HS-27A (cell line): ENCODE measurements around the gene CATSPERD.

ENCODE experiments used
- DNase-seq: peaks from one replicate; pipeline ENCODE4 v3.0.0-alpha.2; 2012; ENCODE audit warnings: low read depth, missing footprints

CATSPERD gene

GRCh38 chr19:5804516-5805461 lies 84.4 kb downstream of the CATSPERD start, which contains the start of gene NRTN:
TSS of gene NRTN (plus strand) at chr19:5805067. CDS start at chr19:5824166, 19,099 bp downstream.
- DNase-seq: no peak

- DNase-seq: no peak
Measured at GRCh38 chr19:5805462-5806132, 85.2 kb downstream of the CATSPERD start.

- DNase-seq: no peak
Measured at GRCh38 chr19:5806133-5806489, 85.7 kb downstream of the CATSPERD start.

DNA sequence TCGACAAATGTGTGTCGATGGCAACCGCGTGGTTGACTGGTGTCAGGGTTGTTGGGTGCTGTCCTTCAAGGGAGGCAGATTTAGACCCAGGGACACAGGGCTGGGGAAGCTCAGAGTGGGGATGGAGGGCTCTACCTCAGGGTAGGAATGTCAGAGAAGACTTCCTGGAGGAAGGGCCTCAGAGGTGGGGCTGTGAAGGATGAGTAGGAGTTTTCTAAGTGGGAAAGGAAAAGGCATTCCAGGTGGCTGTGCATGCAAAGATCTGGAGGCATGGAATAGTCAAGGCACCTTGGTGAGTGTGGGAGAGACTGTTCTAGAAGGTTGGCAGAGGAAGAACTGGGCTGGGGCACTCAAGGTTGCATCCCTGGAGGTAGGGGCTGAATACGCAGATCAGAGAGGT lies 86.5 kb downstream of the CATSPERD start:
- DNase-seq: no peak

- no peak for DNase-seq
Measured at GRCh38 chr19:5808120-5808816, 87.8 kb downstream of the CATSPERD start.

GRCh38 chr19:5809053-5809452 lies 88.6 kb downstream of the CATSPERD start:
- no peak for DNase-seq

DNA sequence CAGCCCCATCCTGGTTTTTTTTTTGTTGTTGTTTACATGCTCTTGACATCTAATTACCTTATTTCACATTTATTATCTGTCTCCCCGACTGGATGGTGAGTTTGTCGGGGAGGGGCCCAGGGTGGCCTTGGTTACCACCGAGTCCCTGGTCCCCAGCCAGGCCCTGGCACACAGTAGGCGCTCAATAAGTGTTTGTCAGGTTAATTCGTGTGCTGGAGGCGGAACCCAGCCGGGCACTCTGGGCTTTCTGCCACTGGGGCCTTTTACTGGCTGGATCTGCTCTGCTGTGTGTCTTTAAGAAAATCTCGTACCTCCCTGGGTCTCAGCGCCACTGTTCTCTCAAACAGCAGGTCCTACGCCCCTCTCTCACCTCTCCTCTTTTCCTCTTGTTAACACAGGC lies 89.0 kb downstream of the CATSPERD start:
- no peak for DNase-seq

DNA sequence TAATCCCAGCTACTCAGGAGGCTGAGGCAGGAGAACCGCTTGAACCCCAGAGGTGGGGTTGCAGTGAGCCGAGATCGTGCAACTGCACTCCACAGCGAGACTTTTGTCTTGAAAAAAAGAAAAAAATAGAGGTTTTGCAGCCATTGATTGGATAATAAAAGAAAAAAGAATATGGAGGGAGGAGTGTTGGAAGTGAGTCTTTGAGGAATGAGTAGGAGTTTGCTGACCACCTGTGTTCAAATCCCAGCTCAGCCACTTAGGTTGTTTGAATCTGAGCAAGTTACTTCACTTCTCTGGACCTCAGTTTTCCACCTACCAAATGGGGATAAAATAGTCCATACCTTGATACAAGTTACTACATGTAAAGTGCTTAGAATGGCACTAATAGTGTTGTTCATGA lies 90.7 kb downstream of the CATSPERD start:
- DNase-seq: no peak

DNA sequence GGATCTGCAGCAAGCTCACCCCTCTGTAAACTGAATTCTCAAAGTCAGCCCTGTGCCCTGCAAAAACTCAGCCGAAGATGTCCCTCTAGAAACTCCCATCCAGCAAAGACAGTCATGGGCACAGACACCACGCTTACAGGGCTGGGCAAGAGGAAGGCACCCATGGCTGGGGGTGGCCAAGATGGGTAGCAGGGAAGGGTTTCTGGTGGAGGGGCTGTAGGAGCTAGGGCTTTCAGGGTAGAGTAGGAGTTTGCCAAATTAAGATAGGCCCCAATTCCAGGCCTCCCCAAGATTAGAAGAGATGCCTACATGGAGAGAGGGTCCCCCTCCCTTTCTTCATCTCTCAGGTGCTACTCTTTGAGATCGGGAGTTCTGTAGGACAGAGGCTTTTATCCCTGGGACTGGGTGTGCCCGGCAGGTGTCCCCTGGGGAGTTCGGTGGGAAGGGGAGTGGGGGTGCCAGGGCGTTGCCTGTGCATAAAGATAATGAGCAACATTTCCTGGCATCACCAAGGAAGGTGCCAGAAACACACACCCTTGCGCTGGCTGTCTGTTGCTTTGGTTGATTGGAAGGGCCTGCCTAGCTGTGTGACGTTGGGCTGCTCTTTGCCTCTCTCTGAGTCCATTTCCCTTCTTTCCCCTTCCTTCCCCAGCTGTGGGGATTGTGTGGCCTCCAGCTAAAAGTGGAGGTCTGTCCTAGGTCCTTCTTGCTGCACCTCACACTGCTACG lies 93.8 kb downstream of the CATSPERD start:
- DNase-seq: no peak

DNA sequence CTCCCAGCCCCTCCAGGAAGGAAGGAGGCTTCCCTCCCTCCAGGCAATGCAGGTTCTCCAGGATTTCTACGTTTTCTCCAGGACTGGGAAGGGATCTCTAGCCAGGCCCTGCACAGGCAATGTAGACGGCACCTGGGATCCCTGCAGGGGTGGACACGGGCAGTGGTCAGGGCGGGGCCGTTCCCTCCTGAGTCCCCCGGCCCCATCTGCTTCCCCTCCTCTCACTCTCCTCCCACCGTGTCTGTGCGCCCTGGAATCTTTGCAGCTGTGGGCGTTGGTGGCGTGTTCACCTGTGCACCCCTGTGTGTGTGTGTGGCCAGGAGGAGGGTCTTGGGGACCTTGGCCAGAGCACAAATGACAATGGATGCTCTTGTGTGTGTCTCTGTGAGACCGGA lies 94.4 kb downstream of the CATSPERD start:
- DNase-seq: no peak

GRCh38 chr19:5817218-5817617 lies 96.8 kb downstream of the CATSPERD start:
- DNase-seq: no peak

DNA sequence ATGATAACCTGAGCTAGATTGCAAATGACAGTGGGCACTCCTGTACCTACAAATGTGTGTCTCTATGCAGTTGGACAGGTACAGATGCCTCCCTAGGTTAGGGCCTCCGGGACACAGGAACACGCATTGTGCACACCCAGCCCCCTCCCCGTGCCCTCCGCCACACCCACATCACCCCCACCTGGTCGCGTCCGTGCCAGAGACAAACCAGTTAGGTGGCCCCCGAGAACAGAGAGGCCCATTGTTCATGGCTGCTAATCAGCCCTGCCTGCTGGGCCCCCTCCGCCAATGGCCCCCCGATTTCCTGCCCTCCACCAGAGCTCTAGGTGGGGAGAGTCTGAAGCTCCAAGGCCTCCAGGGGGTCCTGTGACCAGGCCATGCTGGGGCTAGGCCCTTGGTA lies 98.2 kb downstream of the CATSPERD start:
- DNase-seq: no peak

DNA sequence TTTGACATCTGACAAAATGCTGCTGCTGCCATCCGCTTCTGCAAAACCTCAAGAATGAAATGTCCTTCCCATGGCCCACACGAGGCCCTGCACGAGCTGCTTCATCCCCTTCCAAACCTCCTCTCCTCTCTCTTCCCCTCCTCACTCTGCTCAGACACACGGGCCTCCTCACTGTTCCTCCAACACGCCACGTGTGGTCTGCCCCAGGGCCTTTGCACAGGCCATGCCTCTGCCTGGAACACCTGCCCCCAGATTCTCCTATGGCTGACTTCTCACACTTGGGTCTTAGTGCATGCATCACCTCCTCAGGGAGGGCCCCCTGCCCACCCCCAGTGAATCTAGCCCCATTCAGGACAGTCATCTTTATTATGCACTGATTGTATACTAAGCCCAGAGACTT lies 100.3 kb downstream of the CATSPERD start:
- DNase-seq: no peak

DNA sequence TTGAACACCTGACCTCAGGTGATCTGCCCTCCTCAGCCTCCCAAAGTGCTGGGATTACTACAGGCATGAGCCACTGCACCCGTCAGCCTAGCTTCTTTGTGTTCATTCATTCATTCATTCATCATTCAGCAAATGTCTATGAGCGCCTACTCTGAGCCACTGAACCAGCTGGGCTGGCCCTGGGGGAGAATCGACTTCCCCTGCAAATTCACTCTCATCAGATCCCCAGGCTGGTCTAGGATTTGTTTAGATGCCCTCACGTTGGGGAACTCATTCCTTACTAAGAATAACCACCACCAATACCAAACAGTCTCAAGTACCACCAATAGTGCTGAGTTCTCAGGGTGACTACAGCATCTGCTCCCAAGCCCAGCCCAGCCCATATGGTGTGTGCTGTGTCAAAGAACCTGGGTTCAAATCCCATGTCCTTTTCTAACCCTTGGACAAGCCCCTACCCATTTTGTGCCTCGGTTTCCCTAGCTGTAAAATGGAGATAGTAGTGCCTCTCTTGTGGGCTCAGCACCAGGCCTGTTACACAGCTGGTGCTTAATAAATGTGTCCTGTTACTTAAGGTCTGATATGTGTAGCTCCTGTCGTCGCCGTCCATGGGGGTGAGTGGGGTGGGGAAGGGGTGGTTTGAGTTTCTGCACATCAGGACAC lies 101.2 kb downstream of the CATSPERD start:
- no peak for DNase-seq

DNA sequence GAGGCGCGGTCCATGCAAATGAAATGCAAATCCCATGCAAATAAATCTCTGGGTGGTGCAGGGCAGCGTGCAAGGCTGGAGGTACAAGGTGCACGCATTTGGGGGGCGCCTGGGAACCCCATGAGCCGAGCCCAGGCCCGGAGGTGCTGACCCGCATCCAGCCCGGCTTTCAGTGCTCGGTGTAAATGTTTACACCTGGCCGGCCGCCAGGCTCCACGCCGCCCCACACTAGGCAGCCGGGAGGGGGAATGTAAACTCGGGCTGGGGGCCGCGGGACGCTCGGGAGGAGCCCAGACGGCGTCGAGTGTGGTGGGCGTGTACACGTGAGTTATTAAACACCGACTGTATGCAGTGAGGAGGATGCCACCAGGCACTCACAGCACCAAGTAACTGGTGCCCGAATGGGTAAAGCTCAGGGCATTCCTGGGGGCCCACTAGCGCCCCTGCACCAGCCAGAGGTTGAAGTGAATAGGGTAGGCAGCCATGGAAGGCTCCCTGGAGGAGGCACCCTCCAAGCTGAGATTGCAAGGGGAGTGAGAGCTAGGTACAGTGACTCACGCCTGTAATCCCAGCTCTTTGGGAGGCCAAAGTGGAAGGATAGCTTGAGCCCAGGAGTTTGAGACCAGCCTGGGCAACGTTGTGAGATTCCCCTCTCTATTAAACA lies 101.9 kb downstream of the CATSPERD start:
- no peak for DNase-seq

DNA sequence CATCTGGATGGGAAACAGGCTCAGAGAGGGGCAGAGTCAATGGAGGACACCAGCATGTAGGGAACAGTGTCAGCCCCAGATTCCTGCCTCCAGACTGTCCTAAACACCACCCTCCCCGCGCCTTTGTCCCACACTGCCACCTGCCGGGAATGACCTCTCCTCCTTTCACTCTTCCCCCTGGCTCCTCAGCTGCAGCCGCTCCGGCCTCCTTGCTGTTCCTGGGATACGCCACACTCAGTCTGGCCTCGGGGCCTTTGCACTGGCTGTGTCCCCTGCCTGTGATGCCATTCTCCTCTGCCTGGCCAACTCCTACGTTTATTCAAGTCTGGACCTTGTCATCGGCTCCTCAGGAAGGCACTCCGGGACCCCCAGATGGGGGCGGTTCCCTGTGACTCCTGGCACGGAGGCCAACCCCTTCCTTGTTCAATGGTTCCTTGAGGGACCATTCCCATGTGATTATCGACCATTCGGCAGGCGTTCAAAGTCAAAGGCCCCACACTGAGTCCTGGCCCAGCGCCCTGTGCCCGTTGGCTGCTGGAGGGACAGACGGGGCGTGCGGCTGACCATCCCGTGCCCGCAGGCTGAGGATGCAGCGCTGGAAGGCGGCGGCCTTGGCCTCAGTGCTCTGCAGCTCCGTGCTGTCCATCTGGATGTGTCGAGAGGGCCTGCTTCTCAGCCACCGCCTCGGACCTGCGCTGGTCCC lies 103.3 kb downstream of the CATSPERD start:
- no peak for DNase-seq

DNA sequence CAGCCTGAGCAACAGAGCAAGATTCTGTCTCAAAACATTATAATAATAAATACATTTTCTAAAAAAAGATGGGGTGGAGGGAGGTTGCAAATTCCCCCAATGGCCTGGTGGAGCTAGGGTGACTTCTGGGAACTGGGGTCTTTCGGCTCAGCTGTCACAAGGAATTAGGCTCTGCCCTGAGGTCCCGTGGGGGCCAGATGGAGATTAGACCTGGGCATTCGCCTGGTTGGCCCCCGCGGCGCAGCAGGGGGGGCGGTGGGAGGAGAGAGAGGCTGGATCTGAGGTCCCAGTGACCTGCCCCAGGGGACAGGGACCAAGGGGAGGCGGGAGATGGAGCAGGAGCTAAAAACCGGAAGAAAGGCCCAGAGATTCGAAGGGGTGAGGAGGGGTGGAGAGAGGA lies 104.3 kb downstream of the CATSPERD start:
- no peak for DNase-seq

DNA sequence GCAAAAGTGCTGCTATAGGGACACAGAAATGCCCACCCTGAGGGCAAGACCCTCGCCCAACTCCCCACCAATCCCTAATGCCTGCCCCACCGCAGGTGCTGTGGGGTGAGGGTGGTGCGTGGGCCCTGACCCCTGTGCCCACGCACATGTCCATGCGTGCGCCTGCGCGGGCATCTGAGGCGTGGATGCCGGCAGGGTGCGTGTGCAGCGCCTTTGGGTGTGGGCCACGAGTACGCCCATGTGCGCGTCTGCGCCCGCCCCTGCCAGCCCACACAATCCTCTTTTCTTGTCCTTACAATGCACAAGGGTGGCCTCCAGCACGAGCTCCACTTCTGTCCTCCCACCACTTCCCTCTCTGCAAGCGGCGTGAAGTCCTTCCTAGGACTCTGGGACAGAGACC lies 104.7 kb downstream of the CATSPERD start:
- no peak for DNase-seq

- DNase-seq: no peak
Measured at GRCh38 chr19:5826531-5827341, 106.3 kb downstream of the CATSPERD start.
